Left lung (tissue), 10 donors: ENCODE measurements around the gene ITPA. TPM values are rescaled to one million over a fixed set of nuclear protein-coding genes. Genes with fewer than 3 reads are reported as not detected.

Experiments used
- ATAC-seq: fragments of 200-7000 bp; cut with Tn5 transposase; one replicate; pipeline ENCODE4 v1.9.1; 2020; ENCODE audit warnings: moderate library complexity
- DNase-seq, 4 donors: peaks; one replicate each; pipeline ENCODE4 v3.0.0-alpha.2; 2013 to 2020
- H3K27ac ChIP-seq, 2 donors: fragments of 200-600 bp; sonication (generic) in 1 of 2; one replicate each; pipeline versions ENCODE4 v1.5.0 to v1.8.0; 2020 to 2021
- H3K27me3 ChIP-seq, 2 donors: fragments of 200-600 bp; sonication (generic) in 1 of 2; one replicate each; pipeline versions ENCODE4 v1.5.0 to v1.8.0; 2020 to 2021
- H3K36me3 ChIP-seq, 2 donors: fragments of 200-600 bp; sonication (generic) in 1 of 2; one replicate each; pipeline versions ENCODE4 v1.5.0 to v1.8.0; 2020 to 2021
- H3K4me1 ChIP-seq, 2 donors: fragments of 200-600 bp; one replicate each; pipeline ENCODE4 v1.8.0; 2021
- H3K4me3 ChIP-seq, 2 donors: fragments of 200-600 bp; sonication (generic) in 1 of 2; one replicate each; pipeline versions ENCODE4 v1.5.0 to v1.8.0; 2020 to 2021; ENCODE audit warnings: mild to moderate bottlenecking in 1 of 2
- H3K9me3 ChIP-seq, 2 donors: fragments of 200-600 bp; sonication (generic) in 1 of 2; one replicate each; pipeline versions ENCODE4 v1.5.0 to v1.8.0; 2020 to 2021
- CTCF ChIP-seq, 2 donors: fragments of 200-600 bp; sonication (generic) in 1 of 2; IDR thresholded peaks; one replicate each; pipeline versions ENCODE4 v1.5.0 to v1.8.0; 2021; ENCODE audit warnings: antibody characterized with exemption in 2 of 2
- intact Hi-C, 2 donors: fragments of 100-400 bp; cut with DNase I; formaldehyde crosslinking; loops; one replicate each; pipeline versions ENCODE4 v1.11.2 to v1.14.2; 2022
- polyA plus RNA-seq, 6 donors: library from polyadenylated mRNA; unstranded; fragments of 120-200 nt; gene quantifications; one replicate each; pipeline ENCODE4 v1.2.1, GENCODE V29; 2013; ENCODE audit not compliant: insufficient read length in 6 of 6
- total RNA-seq, 2 donors: library from RNA; stranded (reverse); fragmentation: NEBNext Ultra II Directional; extraction: Animal tissue kit (Norgen Biotek cat#: 25700); gene quantifications; one replicate each; pipeline ENCODE4 v1.2.1, GENCODE V29; 2021
- donor health status: DM: no; HTN: yes; CAD: no.
- donor health status: DM: no; HTN: no; CAD: no.

ITPA gene
- total and polyA plus RNA-seq, 8 donors, result 43.5 to 63.7 (median 50.8) TPM

- ATAC-seq (no peak), DNase-seq (peak in 1 of 4 donors; percentile 49)
- intact Hi-C loops, result no loop called here
- Histone ChIP-seq H3K36me3 (peaks cover 0 to 74% of the 10 kb centered on the region in 2 donors), H3K9me3 (no peaks in the 10 kb centered on the region), H3K27ac (no peak overlapping the region), H3K4me1 (peaks cover 12 to 20% of the 10 kb centered on the region in 2 donors), H3K27me3 (no peaks in the 10 kb centered on the region), H3K4me3 (no peak overlapping the region)
- no peak for TF ChIP-seq CTCF (IDR thresholded peaks at IDR 0.05)
Observed at GRCh38 chr20:3199976-3200755, 9.1 kb upstream of the ITPA start.

GRCh38 chr20:3202965-3203314, 6.4 kb upstream of the ITPA start:
- H3K36me3 ChIP-seq, result peaks cover 0 to 47% of the 10 kb centered on the region in 2 donors
- intact Hi-C loops, result no loop called here
- no peak for TF ChIP-seq CTCF (IDR thresholded peaks at IDR 0.05)
- peaks cover 12 to 20% of the 10 kb centered on the region in 2 donors for H3K4me1 ChIP-seq
- ATAC-seq (no peak), DNase-seq (no peak)
- no peaks in the 10 kb centered on the region for H3K27me3 ChIP-seq
- H3K9me3 ChIP-seq, result no peaks in the 10 kb centered on the region
- H3K27ac ChIP-seq, result peak overlapping the region in 1 of 2 donors; percentile 87
- H3K4me3 ChIP-seq, result peak overlapping the region; percentile 88 to 99

- H3K36me3 ChIP-seq, result peaks cover 0 to 41% of the 10 kb centered on the region in 2 donors
- H3K27ac ChIP-seq, result peak overlapping the region; percentile 77 to 87
- H3K27me3 ChIP-seq, result no peaks in the 10 kb centered on the region
- DNase-seq (no peak), ATAC-seq (peak; percentile 54)
- intact Hi-C loops, result no loop called here
- no peaks in the 10 kb centered on the region for H3K9me3 ChIP-seq
- H3K4me1 ChIP-seq, result peaks cover 16 to 25% of the 10 kb centered on the region in 2 donors
- no peak for TF ChIP-seq CTCF (IDR thresholded peaks at IDR 0.05)
- peak overlapping the region; percentile 88 to 99 for H3K4me3 ChIP-seq
Observed at GRCh38 chr20:3203315-3204123, 5.8 kb upstream of the ITPA start.

GRCh38 chr20:3204124-3204794, 5.0 kb upstream of the ITPA start, which contains the start of gene DDRGK1:
Gene DDRGK1, minus strand, starts transcription at chr20:3204682. Its CDS starts 55 bp downstream, at chr20:3204627.
- peak; percentile 93 for ATAC-seq
- peak within 1 kb of the TSS; percentile 77 to 87 for H3K27ac ChIP-seq
- peaks cover 0 to 33% of the 10 kb centered on the region in 2 donors for H3K36me3 ChIP-seq
- H3K4me1 ChIP-seq, result peaks cover 18 to 28% of the 10 kb centered on the region in 2 donors
- no peaks in the 10 kb centered on the region for H3K9me3 ChIP-seq
- no peak for TF ChIP-seq CTCF (IDR thresholded peaks at IDR 0.05)
- intact Hi-C loops, result no loop called here
- no peaks in the 10 kb centered on the region for H3K27me3 ChIP-seq
- DNase-seq, result peak; percentile 86 to 93 (median 88)
- H3K4me3 ChIP-seq, result peak within 1 kb of the TSS; percentile 88 to 99
